Tibial artery (tissue), 4 donors: ENCODE results near the gene DIAPH1.

Experiments used
- DNase-seq, 2 donors: peaks; one replicate each; pipeline ENCODE4 v3.0.0-alpha.2; 2019
- H3K27ac ChIP-seq, 2 donors: fragments of 200-600 bp; sonication (generic) in 1 of 2; 1 replicate in 1 of 2; 2 replicates in 1 of 2; pipeline ENCODE4 v1.5.1; 2018 to 2019; ENCODE audit warnings: mild to moderate bottlenecking in 1 of 2
- H3K27me3 ChIP-seq, 2 donors: fragments of 200-600 bp; sonication (generic) in 1 of 2; one replicate each; pipeline versions ENCODE4 v1.5.1 to v1.6.0; 2016 to 2019
- H3K36me3 ChIP-seq, 3 donors: fragments of 200-600 bp; sonication (generic) in 2 of 3; one replicate each; pipeline ENCODE4 v1.5.1; 2016 to 2019; ENCODE audit warnings: mild to moderate bottlenecking in 2 of 3
- H3K4me1 ChIP-seq, 4 donors: fragments of 200-600 bp; sonication (generic) in 2 of 4; 1 replicate in 3 of 4; 2 replicates in 1 of 4; pipeline ENCODE4 v1.5.1; 2016 to 2019
- H3K4me3 ChIP-seq, 2 donors: fragments of 200-600 bp; sonication (generic) in 1 of 2; 1 replicate in 1 of 2; 2 replicates in 1 of 2; pipeline ENCODE4 v1.5.1; 2018 to 2019; ENCODE audit warnings: mild to moderate bottlenecking in 2 of 2
- H3K9me3 ChIP-seq, 3 donors: fragments of 200-600 bp; sonication (generic) in 1 of 3; one replicate each; pipeline ENCODE4 v1.5.1; 2016 to 2019
- intact Hi-C: fragments of 100-400 bp; cut with DNase I; formaldehyde crosslinking; loops from one replicate; pipeline ENCODE4 v1.15.0; 2023; ENCODE audit warnings: low total_unique reads
- TF ChIP-seq, protein P1 (sequence below), 2 experiments: fragments of 200-600 bp in 1 of 2; fragments of 450-650 bp in 1 of 2; IDR thresholded peaks; one replicate each; pipeline ENCODE4 v1.5.1; 2017 to 2019; ENCODE audit warnings: antibody characterized with exemption in 2 of 2, mild to moderate bottlenecking in 1 of 2, moderate library complexity in 1 of 2

DIAPH1 gene

DNA sequence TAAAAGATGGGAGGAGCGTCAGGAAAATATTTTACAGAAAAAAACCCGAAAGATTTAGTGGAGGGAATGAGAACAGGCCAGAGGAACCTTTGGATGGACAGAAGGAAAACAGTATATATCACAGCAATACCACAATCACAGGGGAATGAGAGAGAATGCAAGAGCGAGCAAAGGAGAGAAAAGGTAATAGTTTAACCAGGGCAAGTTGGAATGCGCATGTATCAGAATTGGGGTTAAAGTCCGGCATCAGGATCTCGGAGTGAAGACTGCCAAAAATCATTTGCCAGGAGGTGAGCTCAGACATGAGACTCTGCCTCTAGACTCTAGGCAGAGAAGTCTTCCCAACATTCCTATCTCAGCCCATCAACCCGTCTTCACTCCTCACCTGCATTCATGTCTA lies 93.1 kb downstream of the DIAPH1 start:
- TF ChIP-seq, protein P1, sequence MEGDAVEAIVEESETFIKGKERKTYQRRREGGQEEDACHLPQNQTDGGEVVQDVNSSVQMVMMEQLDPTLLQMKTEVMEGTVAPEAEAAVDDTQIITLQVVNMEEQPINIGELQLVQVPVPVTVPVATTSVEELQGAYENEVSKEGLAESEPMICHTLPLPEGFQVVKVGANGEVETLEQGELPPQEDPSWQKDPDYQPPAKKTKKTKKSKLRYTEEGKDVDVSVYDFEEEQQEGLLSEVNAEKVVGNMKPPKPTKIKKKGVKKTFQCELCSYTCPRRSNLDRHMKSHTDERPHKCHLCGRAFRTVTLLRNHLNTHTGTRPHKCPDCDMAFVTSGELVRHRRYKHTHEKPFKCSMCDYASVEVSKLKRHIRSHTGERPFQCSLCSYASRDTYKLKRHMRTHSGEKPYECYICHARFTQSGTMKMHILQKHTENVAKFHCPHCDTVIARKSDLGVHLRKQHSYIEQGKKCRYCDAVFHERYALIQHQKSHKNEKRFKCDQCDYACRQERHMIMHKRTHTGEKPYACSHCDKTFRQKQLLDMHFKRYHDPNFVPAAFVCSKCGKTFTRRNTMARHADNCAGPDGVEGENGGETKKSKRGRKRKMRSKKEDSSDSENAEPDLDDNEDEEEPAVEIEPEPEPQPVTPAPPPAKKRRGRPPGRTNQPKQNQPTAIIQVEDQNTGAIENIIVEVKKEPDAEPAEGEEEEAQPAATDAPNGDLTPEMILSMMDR (IDR thresholded peaks at IDR 0.05), result no peak
- Histone ChIP-seq H3K27ac (peak overlapping the region; percentile 59 to 61), H3K4me1 (peaks cover 0 to 50% (median 9%) of the 10 kb centered on the region in 4 donors), H3K36me3 (peaks cover 28 to 42% (median 38%) of the 10 kb centered on the region in 3 donors), H3K9me3 (no peaks in the 10 kb centered on the region), H3K4me3 (no peak overlapping the region), H3K27me3 (no peaks in the 10 kb centered on the region)
- DNase-seq, result no peak
- intact Hi-C loops, result loop anchor here (2.0 kb wide), 1 partner anchor 51 kb away; the partner anchor contains the start of gene PCDHGC3

DNA sequence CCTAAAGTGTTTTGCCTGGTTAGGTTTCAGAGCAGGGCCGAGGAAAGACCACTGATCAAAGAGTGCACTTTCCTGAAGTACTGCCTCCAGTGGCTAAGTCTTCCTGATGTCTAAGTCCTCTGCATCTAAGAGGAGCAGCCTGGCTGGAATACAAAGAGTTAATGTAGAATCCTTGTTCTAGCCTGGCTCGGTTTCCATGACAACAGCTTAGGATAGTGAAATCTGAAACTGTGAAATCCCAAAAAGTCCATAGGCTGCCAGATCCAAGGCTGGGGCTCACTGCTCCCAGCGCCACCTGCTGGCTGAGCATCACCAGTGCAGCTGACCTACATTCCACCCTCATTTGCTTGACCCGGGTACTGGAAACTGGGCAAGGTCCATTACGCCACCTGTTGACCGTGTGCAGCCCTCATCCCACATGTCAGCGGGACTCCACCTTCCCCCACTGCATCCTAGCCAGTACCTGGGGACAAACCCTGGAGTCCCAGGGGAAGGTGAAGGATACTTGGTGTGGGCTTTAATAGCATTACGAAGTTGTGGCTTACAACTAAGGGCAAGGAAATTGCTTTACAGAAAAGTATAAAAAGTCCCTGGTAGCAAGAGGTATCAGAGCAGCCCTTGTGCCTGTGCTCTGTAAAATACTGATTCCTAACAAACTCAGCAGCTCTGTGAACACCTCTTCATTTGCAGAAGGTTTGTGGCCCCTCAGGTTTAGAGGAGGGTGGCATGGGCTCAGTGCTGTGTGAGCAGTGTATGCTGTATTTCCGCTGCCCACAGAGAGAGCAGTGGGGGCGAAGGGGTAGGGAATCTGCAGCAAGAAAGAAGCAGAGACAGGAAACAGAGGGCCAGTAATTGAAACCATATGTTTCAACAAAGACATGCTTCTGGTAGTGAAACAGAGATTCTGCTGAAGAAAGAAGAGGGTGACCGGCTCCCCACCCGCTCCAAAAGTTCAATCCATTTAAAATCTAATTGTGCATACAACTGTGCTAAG lies 93.9 kb downstream of the DIAPH1 start:
- Histone ChIP-seq H3K9me3 (no peaks in the 10 kb centered on the region), H3K36me3 (peaks cover 28 to 42% (median 38%) of the 10 kb centered on the region in 3 donors), H3K27me3 (no peaks in the 10 kb centered on the region), H3K4me1 (peaks cover 0 to 56% (median 9%) of the 10 kb centered on the region in 4 donors), H3K27ac (peak overlapping the region; percentile 59 to 61), H3K4me3 (no peak overlapping the region)
- intact Hi-C loops, result loop anchor here (2.0 kb wide), 1 partner anchor 50 kb away; the partner anchor contains the start of gene PCDHGC3
- TF ChIP-seq, protein P1 (IDR thresholded peaks at IDR 0.05), result peak; percentile 99 to 100
- DNase-seq, result peak; percentile 85 to 93

DNA sequence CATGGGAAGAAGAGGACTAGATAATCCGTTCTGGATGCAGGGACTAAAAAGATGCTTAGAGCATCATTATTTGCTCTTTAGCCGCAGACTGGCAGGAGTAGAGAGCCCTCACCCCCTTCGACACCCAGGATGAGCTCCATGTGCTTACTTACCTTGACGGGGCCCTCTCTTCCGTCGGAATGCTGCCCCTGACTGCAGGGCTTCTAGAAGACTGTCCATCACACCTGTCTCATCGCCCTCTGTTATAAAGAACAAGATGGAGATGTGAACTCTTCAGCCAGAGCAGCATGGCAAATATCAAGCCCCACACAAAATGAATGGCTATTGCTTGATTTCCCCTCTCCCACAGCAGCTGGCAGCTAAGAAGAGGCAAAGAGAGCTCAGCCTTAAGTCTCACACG lies 94.8 kb downstream of the DIAPH1 start:
- H3K27ac ChIP-seq, result peak overlapping the region; percentile 46 to 61
- TF ChIP-seq, protein P1 (IDR thresholded peaks at IDR 0.05), result no peak
- H3K27me3 ChIP-seq, result no peaks in the 10 kb centered on the region
- no peaks in the 10 kb centered on the region for H3K9me3 ChIP-seq
- no peak for DNase-seq
- H3K4me3 ChIP-seq, result no peak overlapping the region
- intact Hi-C loops, result loop anchor here (2.0 kb wide), 1 partner anchor 49 kb away; the partner anchor contains the start of gene PCDHGC3
- peaks cover 0 to 47% (median 9%) of the 10 kb centered on the region in 4 donors for H3K4me1 ChIP-seq
- peaks cover 20 to 44% (median 41%) of the 10 kb centered on the region in 3 donors for H3K36me3 ChIP-seq

DNA sequence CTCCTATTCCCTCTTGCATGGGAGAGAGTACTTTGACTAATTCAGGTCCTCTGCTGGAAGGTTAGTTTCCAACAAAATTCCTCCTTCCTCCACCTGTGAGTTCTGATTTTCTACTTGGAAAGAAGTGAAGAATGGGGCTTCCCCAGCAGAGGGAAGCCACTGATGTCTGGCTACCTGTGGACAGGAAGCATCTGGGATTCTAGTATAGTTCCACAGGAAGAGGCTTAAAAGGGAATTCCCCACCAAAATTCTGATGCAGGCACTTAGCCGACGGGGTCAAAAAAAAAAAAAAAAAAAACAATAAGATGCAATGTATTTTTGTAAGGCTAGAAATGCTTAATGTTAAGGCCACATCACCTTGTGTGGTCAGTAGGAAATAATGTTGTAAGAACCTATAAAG lies 96.5 kb downstream of the DIAPH1 start:
- DNase-seq, result no peak
- Histone ChIP-seq H3K36me3 (peaks cover 16 to 29% (median 29%) of the 10 kb centered on the region in 3 donors), H3K9me3 (no peaks in the 10 kb centered on the region), H3K27ac (peak overlapping the region; percentile 53 to 70), H3K4me3 (no peak overlapping the region), H3K27me3 (no peaks in the 10 kb centered on the region), H3K4me1 (peaks cover 0 to 36% (median 9%) of the 10 kb centered on the region in 4 donors)
- intact Hi-C loops, result no loop called here
- TF ChIP-seq, protein P1 (IDR thresholded peaks at IDR 0.05), result no peak

DNA sequence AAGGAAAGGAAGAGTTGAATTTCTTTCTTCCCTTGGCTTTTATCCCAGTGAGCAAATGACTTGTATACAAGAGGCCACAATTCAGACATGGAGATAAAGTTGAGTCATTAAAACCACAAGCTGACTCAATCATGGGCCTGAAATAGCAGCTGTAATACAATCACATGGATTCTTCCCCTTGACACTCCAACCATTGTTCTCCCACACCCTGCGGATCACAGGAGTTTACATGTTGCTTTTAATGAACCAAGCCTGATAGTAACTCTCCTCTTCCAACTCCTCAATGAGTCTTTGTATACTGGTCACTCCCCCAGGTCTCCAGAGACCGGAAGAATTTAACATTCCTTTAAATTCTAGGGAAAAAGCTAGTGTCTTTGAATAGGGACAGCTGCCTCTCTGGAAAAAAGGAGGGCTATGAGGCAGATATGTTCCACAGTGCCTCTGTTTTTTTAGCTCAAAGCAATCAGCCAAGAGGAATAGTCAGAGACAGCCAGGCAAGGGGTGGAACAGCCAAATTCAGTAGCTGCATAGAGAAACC lies 97.5 kb downstream of the DIAPH1 start:
- peak in 1 of 2 donors; percentile 61 for DNase-seq
- Histone ChIP-seq H3K4me1 (peaks cover 0 to 43% (median 12%) of the 10 kb centered on the region in 4 donors), H3K9me3 (no peaks in the 10 kb centered on the region), H3K27me3 (no peaks in the 10 kb centered on the region), H3K27ac (peak overlapping the region; percentile 53 to 70), H3K36me3 (peaks cover 13 to 26% (median 23%) of the 10 kb centered on the region in 3 donors), H3K4me3 (no peak overlapping the region)
- intact Hi-C loops, result no loop called here
- TF ChIP-seq, protein P1 (IDR thresholded peaks at IDR 0.05), result no peak
